Measurements from ENCODE around the gene BHLHE40.
A peak's percentile ranks its signal among the peaks of the same experiment; 100 is the strongest.

Gene BHLHE40

GRCh38 chr3:4992118-4992517, 12.9 kb downstream of the BHLHE40 start (continued):
- TF ChIP-seq TOX (CRISPR knock-in tag; IDR thresholded peaks at IDR 0.05; ENCODE audit: borderline replicate concordance), result no peak

GRCh38 chr3:4993276-4994143, 14.3 kb downstream of the BHLHE40 start:
- no peak for TF ChIP-seq CREB5 (CRISPR knock-in tag; IDR thresholded peaks at IDR 0.05; ENCODE audit: low read depth)
- no peak for ATAC-seq

- TF ChIP-seq ZFP30 (CRISPR knock-in tag; IDR thresholded peaks at IDR 0.05) (no peak), POU6F1 (CRISPR knock-in tag; IDR thresholded peaks at IDR 0.05; ENCODE audit: borderline replicate concordance, low read depth) (no peak), PATZ1 (CRISPR knock-in tag; IDR thresholded peaks at IDR 0.05; ENCODE audit: borderline replicate concordance) (no peak), OSR1 (CRISPR knock-in tag; IDR thresholded peaks at IDR 0.05) (no peak), BACH2 (CRISPR knock-in tag; IDR thresholded peaks at IDR 0.05; ENCODE audit: borderline replicate concordance) (no peak), PPARA (CRISPR knock-in tag; IDR thresholded peaks at IDR 0.05; ENCODE audit: borderline replicate concordance) (no peak), CSRNP3 (CRISPR knock-in tag; IDR thresholded peaks at IDR 0.05) (no peak), SNAI2 (CRISPR knock-in tag; IDR thresholded peaks at IDR 0.05) (no peak), ZNF565 (CRISPR knock-in tag; conservative IDR thresholded peaks at IDR 0.05; ENCODE audit: low read depth) (no peak), GLIS3 (CRISPR knock-in tag; IDR thresholded peaks at IDR 0.05) (no peak), ZC3H10 (CRISPR knock-in tag; IDR thresholded peaks at IDR 0.05) (no peak), ZNF70 (CRISPR knock-in tag; IDR thresholded peaks at IDR 0.05) (no peak), ISL1 (CRISPR knock-in tag; IDR thresholded peaks at IDR 0.05) (no peak), TCF4 (CRISPR knock-in tag; IDR thresholded peaks at IDR 0.05; ENCODE audit: borderline replicate concordance) (no peak), RARB (CRISPR knock-in tag; IDR thresholded peaks at IDR 0.05) (no peak), TOX (CRISPR knock-in tag; IDR thresholded peaks at IDR 0.05; ENCODE audit: borderline replicate concordance) (no peak), ZFP3 (CRISPR knock-in tag; IDR thresholded peaks at IDR 0.05) (no peak), CSDC2 (CRISPR knock-in tag; IDR thresholded peaks at IDR 0.05) (no peak), CREB5 (CRISPR knock-in tag; IDR thresholded peaks at IDR 0.05; ENCODE audit: low read depth) (no peak)
- peak; percentile 11; the same call in 1 of the 3 replicates for ATAC-seq
These were observed 15.0 kb downstream of the BHLHE40 start for GRCh38 chr3:4994144-4994730.

- peak; percentile 89 for ATAC-seq
- TF ChIP-seq ISL1 (CRISPR knock-in tag; IDR thresholded peaks at IDR 0.05) (no peak), CSDC2 (CRISPR knock-in tag; IDR thresholded peaks at IDR 0.05) (no peak), ZNF8 (CRISPR knock-in tag; IDR thresholded peaks at IDR 0.05) (no peak), TCF4 (CRISPR knock-in tag; IDR thresholded peaks at IDR 0.05; ENCODE audit: borderline replicate concordance) (no peak), ZC3H10 (CRISPR knock-in tag; IDR thresholded peaks at IDR 0.05) (0 out of 2 replicates have a peak, but pooled peaks have one; percentile 33), CREB5 (CRISPR knock-in tag; IDR thresholded peaks at IDR 0.05; ENCODE audit: low read depth) (no peak), ZFP3 (CRISPR knock-in tag; IDR thresholded peaks at IDR 0.05) (peak; percentile 73; the same call in 1 of the 2 replicates)
These were observed 15.7 kb downstream of the BHLHE40 start for GRCh38 chr3:4994823-4995499.
